A549 (cell line): ENCODE results near the gene SRPX2. TPM values are rescaled to one million over a fixed set of nuclear protein-coding genes. Genes with fewer than 3 reads are reported as not detected.

Experiments
- ATAC-seq, 2 experiments: fragments of 200-7000 bp in 1 of 2; fragments of >200 bp in 1 of 2; cut with Nextera tagmentation in 1 of 2; cut with Tn5 transposase in 1 of 2; 3 replicates each; pipeline versions ENCODE4 v1.8.0 to v1.9.1; 2018 to 2020; ENCODE audit warnings: mild to moderate bottlenecking in 1 of 2, moderate library complexity in 1 of 2
- CTCF ChIA-PET: fragments of 300-600 bp; sonication (Branson Sonifier 250); formaldehyde crosslinking; extraction: SDS; loops from one replicate; lab custom pipeline; 2021; ENCODE audit warnings: antibody characterized with exemption, inconsistent platforms; lab: Yijun Ruan, JAX
- POLR2A ChIA-PET: fragments of 350-600 bp; formaldehyde crosslinking; extraction: SDS; loops from one replicate; lab custom pipeline; 2021; ENCODE audit warnings: antibody characterized with exemption, inconsistent platforms; lab: Yijun Ruan, JAX
- DNase-seq, 2 experiments: peaks; one replicate each; pipeline versions ENCODE4 v3.0.0 to v3.0.0-alpha.2; 2011 to 2016; ENCODE audit warnings: low read depth in 1 of 2, low spot score in 1 of 2
- FAIRE-seq: peaks from 2 replicates; lab custom pipeline; 2011; peaks lifted over from hg19 to GRCh38; lab: Jason Lieb, UNC
- H3K27ac ChIP-seq, 2 experiments: fragments of >200 bp; sonication (Bioruptor Twin); formaldehyde crosslinking; 3 replicates each; pipeline ENCODE4 v1.5.1; 2016 to 2017
- H3K4me1 ChIP-seq: fragments of >200 bp; sonication (Bioruptor Twin); formaldehyde crosslinking; 3 replicates; pipeline ENCODE4 v1.6.1; 2016
- H3K4me2 ChIP-seq: fragments of >200 bp; sonication (Bioruptor Twin); formaldehyde crosslinking; 3 replicates; pipeline ENCODE4 v1.6.1; 2016
- H3K4me3 ChIP-seq: fragments of >200 bp; sonication (Bioruptor Twin); formaldehyde crosslinking; 3 replicates; pipeline ENCODE4 v1.5.1; 2016
- H3K9me3 ChIP-seq: fragments of >200 bp; sonication (Bioruptor Twin); formaldehyde crosslinking; 3 replicates; pipeline ENCODE4 v1.6.1; 2016
- ATOH8 ChIP-seq: fragments of 250-450 bp; sonication (Bioruptor Pico); IDR thresholded peaks from 2 replicates; pipeline ENCODE4 v1.5.0; 2020; ENCODE audit warnings: low read depth, mild to moderate bottlenecking, moderate library complexity
- CBX2 ChIP-seq: fragments of 200-600 bp; sonication (generic); IDR thresholded peaks from 2 replicates; pipeline ENCODE4 v1.6.1; 2016; ENCODE audit warnings: low read depth, mild to moderate bottlenecking, borderline replicate concordance
- CBX8 ChIP-seq: fragments of 200-600 bp; sonication (generic); IDR thresholded peaks from 2 replicates; pipeline ENCODE4 v1.6.1; 2016
- CEBPB ChIP-seq, 2 experiments: fragments of >200 bp in 1 of 2; sonication (Bioruptor Twin) in 1 of 2; formaldehyde crosslinking in 1 of 2; IDR thresholded peaks; 2 replicates each; pipeline ENCODE4 v1.6.1; 2012 to 2016
- CHD2 ChIP-seq: fragments of 150-350 bp; IDR thresholded peaks from 2 replicates; pipeline ENCODE4 v1.6.1; 2014; ENCODE audit warnings: low read length; ENCODE audit not compliant: partially characterized antibody
- CTCF ChIP-seq: fragments of >200 bp; sonication (Bioruptor Twin); formaldehyde crosslinking; IDR thresholded peaks from 3 replicates; pipeline ENCODE4 v1.5.1; 2016
- E2F6 ChIP-seq: IDR thresholded peaks from 2 replicates; pipeline ENCODE4 v1.6.1; 2012; ENCODE audit warnings: low read depth, borderline replicate concordance
- EHF ChIP-seq: fragments of 250-450 bp; sonication (Bioruptor Pico); IDR thresholded peaks from 2 replicates; pipeline ENCODE4 v1.5.0; 2020; ENCODE audit warnings: mild to moderate bottlenecking
- ELK1 ChIP-seq: fragments of 150-350 bp; IDR thresholded peaks from 2 replicates; pipeline ENCODE4 v1.6.1; 2014; ENCODE audit warnings: low read depth, mild to moderate bottlenecking, low read length
- ESRRA ChIP-seq: fragments of 150-350 bp; IDR thresholded peaks from 2 replicates; pipeline ENCODE4 v1.6.1; 2014; ENCODE audit warnings: mild to moderate bottlenecking, low read length, borderline replicate concordance
- FOSL2 ChIP-seq, 2 experiments: fragments of 450-650 bp in 1 of 2; fragments of >200 bp in 1 of 2; sonication (Bioruptor Twin) in 1 of 2; formaldehyde crosslinking; IDR thresholded peaks; 2 replicates each; pipeline versions ENCODE4 v1.5.0 to v1.6.1; 2016 to 2020; ENCODE audit warnings: mild to moderate bottlenecking in 1 of 2, moderate library complexity in 1 of 2
- FOXS1 ChIP-seq: fragments of 250-450 bp; sonication (Bioruptor Pico); IDR thresholded peaks from 2 replicates; pipeline ENCODE4 v1.5.0; 2020; ENCODE audit warnings: mild to moderate bottlenecking, moderate library complexity
- GATA3 ChIP-seq: IDR thresholded peaks from 2 replicates; pipeline ENCODE4 v1.6.1; 2012; ENCODE audit warnings: borderline replicate concordance
- HES2 ChIP-seq: fragments of >200 bp; sonication (Bioruptor Twin); formaldehyde crosslinking; IDR thresholded peaks from 2 replicates; pipeline ENCODE4 v1.6.1; 2016
- HEYL ChIP-seq: fragments of 250-450 bp; sonication (Bioruptor Pico); IDR thresholded peaks from 2 replicates; pipeline ENCODE4 v1.8.0; 2021; ENCODE audit warnings: mild to moderate bottlenecking, moderate library complexity
- HOXA7 ChIP-seq: fragments of 250-450 bp; sonication (Bioruptor Pico); IDR thresholded peaks from 2 replicates; pipeline ENCODE4 v1.5.0; 2020; ENCODE audit warnings: mild to moderate bottlenecking, moderate library complexity
- JUNB ChIP-seq: fragments of >200 bp; sonication (Bioruptor Twin); formaldehyde crosslinking; IDR thresholded peaks from 2 replicates; pipeline ENCODE4 v1.6.1; 2016
- KDM1A ChIP-seq: fragments of 200-600 bp; sonication (generic); IDR thresholded peaks from 2 replicates; pipeline ENCODE4 v1.6.1; 2016; ENCODE audit warnings: low read depth, mild to moderate bottlenecking
- KDM5A ChIP-seq: fragments of 200-600 bp; sonication (generic); IDR thresholded peaks from 2 replicates; pipeline ENCODE4 v1.6.1; 2016; ENCODE audit warnings: antibody characterized with exemption, mild to moderate bottlenecking
- NPAS2 ChIP-seq: fragments of 250-450 bp; sonication (Bioruptor Pico); IDR thresholded peaks from 2 replicates; pipeline ENCODE4 v1.8.0; 2022; ENCODE audit warnings: mild to moderate bottlenecking, moderate library complexity, borderline replicate concordance
- RAD21 ChIP-seq, 2 experiments: fragments of >200 bp in 1 of 2; sonication (Bioruptor Twin) in 1 of 2; formaldehyde crosslinking in 1 of 2; IDR thresholded peaks in 1 of 2; conservative IDR thresholded peaks in 1 of 2; 2 replicates in 1 of 2; 3 replicates in 1 of 2; pipeline ENCODE4 v1.6.1; 2012 to 2018; ENCODE audit warnings: inconsistent platforms in 1 of 2
- RARB ChIP-seq: fragments of 250-450 bp; sonication (Bioruptor Pico); IDR thresholded peaks from 2 replicates; pipeline ENCODE4 v1.8.0; 2021; ENCODE audit warnings: mild to moderate bottlenecking, moderate library complexity
- RFX5 ChIP-seq: fragments of 450-650 bp; IDR thresholded peaks from 2 replicates; pipeline ENCODE4 v1.7.1; 2014; ENCODE audit warnings: antibody characterized with exemption, mild to moderate bottlenecking, moderate library complexity
- SREBF2 ChIP-seq: fragments of 450-650 bp; IDR thresholded peaks from 2 replicates; pipeline ENCODE4 v1.6.1; 2014; ENCODE audit warnings: mild to moderate bottlenecking, moderate library complexity
- ZFP36 ChIP-seq: fragments of 450-650 bp; IDR thresholded peaks from 2 replicates; pipeline ENCODE4 v1.6.1; 2014; ENCODE audit warnings: borderline replicate concordance; ENCODE audit not compliant: partially characterized antibody
- ZSCAN20 ChIP-seq: fragments of 250-450 bp; sonication (Bioruptor Pico); IDR thresholded peaks from 2 replicates; pipeline ENCODE4 v1.8.0; 2022; ENCODE audit warnings: mild to moderate bottlenecking, moderate library complexity
- WGBS: methylation state at CpG from one replicate; pipeline ENCODE4 v1.1.6; 2017; ENCODE audit errors: missing lambda C conversion rate; 5-methylcytosine and 5-hydroxymethylcytosine counted together
- polyA plus RNA-seq, 4 experiments: library from polyadenylated mRNA; depleted of rRNA in 3 of 4; stranded (reverse); fragments of >200 nt; fragmentation: RNase III in 1 of 4; extraction: RNeasy Plus Mini Kit Qiagen cat#74134 plus additional on column Dnase treatment in 1 of 4; gene quantifications; 2 replicates in 3 of 4; 3 replicates in 1 of 4; pipeline ENCODE4 v1.2.3, GENCODE V29; 2011 to 2017

SRPX2 gene
- polyA plus RNA-seq, 2 of the 4 experiments (the other 2 are of a cell fraction), result 2.3 to 6.7 TPM

- Histone ChIP-seq H3K9me3 (no peaks in the 10 kb centered on the region), H3K4me3 (no peak overlapping the region), H3K27ac (no peak overlapping the region), H3K4me2 (no peak overlapping the region), H3K4me1 (no peaks in the 10 kb centered on the region)
- ChIA-PET POLR2A (no interaction called here), CTCF (interaction anchor here (0.7 to 2.5 kb wide), 8 partner anchors 8 to 106 kb away, joined by 3 to 15 read pairs (median 5); partner anchors contain the start of gene TSPAN6)
- FAIRE-seq (no peak), ATAC-seq (no peak), DNase-seq (no peak)
- no peak for TF ChIP-seq SREBF2
- no peak for TF ChIP-seq RAD21 (conservative IDR thresholded peaks at IDR 0.05 in 1 of 2, IDR thresholded peaks at IDR 0.05 in 1 of 2)
- no peak for TF ChIP-seq CBX2
- no peak for TF ChIP-seq CTCF
- TF ChIP-seq CEBPB (IDR thresholded peaks at IDR 0.05), result no peak
- TF ChIP-seq ATOH8 (CRISPR knock-in tag), result no peak
- no peak for TF ChIP-seq HES2
- TF ChIP-seq KDM5A, result no peak
- no peak for TF ChIP-seq CBX8
- no peak for TF ChIP-seq FOSL2 (IDR thresholded peaks at IDR 0.05)
- no peak for TF ChIP-seq FOSL2 (CRISPR knock-in tag; IDR thresholded peaks at IDR 0.05)
- TF ChIP-seq HEYL (CRISPR knock-in tag), result no peak
- TF ChIP-seq RARB (CRISPR knock-in tag), result no peak
- no peak for TF ChIP-seq EHF
- TF ChIP-seq JUNB, result no peak
- WGBS, result 89% methylated on average over 4 of the region's 4 CpGs
Observed at GRCh38 chrX:100662796-100663195, 18.8 kb downstream of the SRPX2 start.

GRCh38 chrX:100663642-100664041, 19.6 kb downstream of the SRPX2 start:
- POLR2A ChIA-PET, result no interaction called here
- Histone ChIP-seq H3K4me3 (no peak overlapping the region), H3K4me2 (no peak overlapping the region), H3K4me1 (no peaks in the 10 kb centered on the region), H3K9me3 (no peaks in the 10 kb centered on the region), H3K27ac (no peak overlapping the region)
- 61% methylated on average over 2 of the region's 2 CpGs for WGBS
- no peak for DNase-seq
- TF ChIP-seq GATA3, result no peak
- no peak for TF ChIP-seq RFX5
- TF ChIP-seq FOSL2 (IDR thresholded peaks at IDR 0.05), result no peak
- TF ChIP-seq FOSL2 (CRISPR knock-in tag; IDR thresholded peaks at IDR 0.05), result no peak
- no peak for TF ChIP-seq CHD2
- no peak for TF ChIP-seq KDM1A
- no peak for TF ChIP-seq E2F6
- TF ChIP-seq ZSCAN20, result no peak
- TF ChIP-seq HOXA7, result no peak
- TF ChIP-seq ESRRA, result no peak
- no peak for TF ChIP-seq HES2
- TF ChIP-seq CEBPB (IDR thresholded peaks at IDR 0.05), result no peak
- TF ChIP-seq ZFP36, result no peak
- TF ChIP-seq NPAS2 (CRISPR knock-in tag), result no peak
- no peak for TF ChIP-seq ELK1
- no peak for TF ChIP-seq FOXS1 (CRISPR knock-in tag)
- no peak for ATAC-seq
- no peak for FAIRE-seq
- CTCF ChIA-PET, result interaction anchor here (0.7 to 2.5 kb wide), 4 partner anchors 7 to 105 kb away, joined by 3 to 15 read pairs (median 4); no protein-coding TSS in a partner anchor
